SK-N-SH treated with all-trans-retinoic acid at 6 μM for 48 hours (cell line): ENCODE measurements around the gene CTTNBP2.

Experiments
- ZFP3 ChIP-seq: fragments of 250-450 bp; sonication (Bioruptor Pico); IDR thresholded peaks from 2 replicates; pipeline ENCODE4 v1.5.0; 2020; ENCODE audit warnings: mild to moderate bottlenecking, moderate library complexity
- TF ChIP-seq, protein P1 (sequence below): fragments of 250-450 bp; sonication (Bioruptor Pico); IDR thresholded peaks from 2 replicates; pipeline ENCODE4 v1.8.0; 2020; ENCODE audit warnings: mild to moderate bottlenecking, moderate library complexity, borderline replicate concordance

DNA sequence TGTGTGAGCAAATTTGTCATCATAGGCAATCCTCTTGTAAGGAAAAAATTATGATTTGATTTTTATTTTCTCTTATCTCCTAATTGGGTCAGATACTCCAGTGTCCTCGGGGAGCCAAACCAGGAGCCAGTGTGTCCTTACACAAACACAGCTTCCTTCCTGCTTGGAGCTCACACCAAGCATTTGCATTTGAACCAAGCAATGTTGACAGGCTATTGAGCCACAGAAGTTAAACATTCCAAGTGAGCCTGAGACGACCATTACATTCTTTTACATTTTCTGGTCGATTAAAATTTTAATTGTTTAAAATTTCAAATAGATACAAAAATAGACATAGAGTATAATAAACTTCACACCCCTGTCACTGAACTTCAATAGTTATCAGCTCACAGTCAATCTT lies 198.6 kb downstream of the CTTNBP2 start:
- no peak for TF ChIP-seq ZFP3 (CRISPR knock-in tag)
- TF ChIP-seq, protein P1, sequence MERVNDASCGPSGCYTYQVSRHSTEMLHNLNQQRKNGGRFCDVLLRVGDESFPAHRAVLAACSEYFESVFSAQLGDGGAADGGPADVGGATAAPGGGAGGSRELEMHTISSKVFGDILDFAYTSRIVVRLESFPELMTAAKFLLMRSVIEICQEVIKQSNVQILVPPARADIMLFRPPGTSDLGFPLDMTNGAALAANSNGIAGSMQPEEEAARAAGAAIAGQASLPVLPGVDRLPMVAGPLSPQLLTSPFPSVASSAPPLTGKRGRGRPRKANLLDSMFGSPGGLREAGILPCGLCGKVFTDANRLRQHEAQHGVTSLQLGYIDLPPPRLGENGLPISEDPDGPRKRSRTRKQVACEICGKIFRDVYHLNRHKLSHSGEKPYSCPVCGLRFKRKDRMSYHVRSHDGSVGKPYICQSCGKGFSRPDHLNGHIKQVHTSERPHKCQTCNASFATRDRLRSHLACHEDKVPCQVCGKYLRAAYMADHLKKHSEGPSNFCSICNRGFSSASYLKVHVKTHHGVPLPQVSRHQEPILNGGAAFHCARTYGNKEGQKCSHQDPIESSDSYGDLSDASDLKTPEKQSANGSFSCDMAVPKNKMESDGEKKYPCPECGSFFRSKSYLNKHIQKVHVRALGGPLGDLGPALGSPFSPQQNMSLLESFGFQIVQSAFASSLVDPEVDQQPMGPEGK, result no peak
